ENCODE measurements around the gene PTPRK.

- TF ChIP-seq POLR2A (conservative IDR thresholded peaks at IDR 0.05) (no peak), TEAD4 (IDR thresholded peaks at IDR 0.05; ENCODE audit: low read length) (no peak), TEAD4 (CRISPR knock-in tag; IDR thresholded peaks at IDR 0.05; ENCODE audit: borderline replicate concordance) (no peak), GABPB1 (CRISPR knock-in tag; IDR thresholded peaks at IDR 0.05) (no peak), NR2C2 (CRISPR knock-in tag; IDR thresholded peaks at IDR 0.05) (no peak), NR2C2 (tag; IDR thresholded peaks at IDR 0.05) (no peak), FOS (IDR thresholded peaks at IDR 0.05; ENCODE audit: extremely low read depth, insufficient read length) (no peak), HDAC1 (IDR thresholded peaks at IDR 0.05) (no peak)
These were observed 11.7 kb upstream of the PTPRK start for GRCh38 chr6:128532136-128532535.

Data from K562 (cell line).